Lower lobe of right lung (tissue), 2 donors: ENCODE measurements around the gene GATA5. TPM values are rescaled to one million over a fixed set of nuclear protein-coding genes. Genes with fewer than 3 reads are reported as not detected.

Source experiments
- ATAC-seq, 2 donors: fragments of 200-7000 bp; cut with Tn5 transposase; one replicate each; pipeline ENCODE4 v1.9.1; 2020 to 2022; ENCODE audit warnings: mild to moderate bottlenecking in 2 of 2, moderate library complexity in 2 of 2
- DNase-seq: peaks from one replicate; pipeline ENCODE4 v3.0.0-alpha.2; 2020
- H3K27ac ChIP-seq: fragments of 200-600 bp; one replicate; pipeline ENCODE4 v1.8.0; 2022
- H3K27me3 ChIP-seq: fragments of 200-600 bp; one replicate; pipeline ENCODE4 v1.8.0; 2022; ENCODE audit warnings: low read depth
- H3K36me3 ChIP-seq: fragments of 200-600 bp; one replicate; pipeline ENCODE4 v1.8.0; 2022; ENCODE audit warnings: mild to moderate bottlenecking
- H3K4me1 ChIP-seq: fragments of 200-600 bp; one replicate; pipeline ENCODE4 v1.8.0; 2022
- H3K4me3 ChIP-seq: fragments of 200-600 bp; one replicate; pipeline ENCODE4 v1.8.0; 2022; ENCODE audit warnings: mild to moderate bottlenecking
- H3K9me3 ChIP-seq: fragments of 200-600 bp; one replicate; pipeline ENCODE4 v1.8.0; 2022
- CTCF ChIP-seq: fragments of 200-600 bp; IDR thresholded peaks from one replicate; pipeline ENCODE4 v1.8.0; 2022; ENCODE audit warnings: antibody characterized with exemption, mild to moderate bottlenecking
- intact Hi-C: fragments of 100-400 bp; cut with DNase I; formaldehyde crosslinking; loops from one replicate; pipeline ENCODE4 v1.11.0; 2022
- total RNA-seq: library from RNA; stranded (reverse); fragmentation: NEBNext Ultra II Directional; extraction: Animal tissue kit (Norgen Biotek cat#: 25700); gene quantifications from one replicate; pipeline ENCODE4 v1.2.1, GENCODE V29; 2021
- donor health status: DM: no; HTN: yes; CAD: no; lungs with severe emphysema.

GATA5 gene
- total RNA-seq, 1 donor from 2014 or later, result 1.8 TPM

- Histone ChIP-seq H3K9me3 (no peaks in the 10 kb centered on the region), H3K27me3 (peaks cover 37% of the 10 kb centered on the region), H3K36me3 (no peaks in the 10 kb centered on the region), H3K27ac (no peak overlapping the region), H3K4me1 (peaks cover 9% of the 10 kb centered on the region), H3K4me3 (no peak overlapping the region)
- no peak for ATAC-seq
- intact Hi-C loops, result no loop called here
- DNase-seq, result no peak
- no peak for TF ChIP-seq CTCF
These were observed 14.1 kb upstream of the GATA5 start for GRCh38 chr20:62489932-62490263.

- H3K36me3 ChIP-seq, result no peaks in the 10 kb centered on the region
- TF ChIP-seq CTCF, result no peak
- peaks cover 10% of the 10 kb centered on the region for H3K4me1 ChIP-seq
- no peaks in the 10 kb centered on the region for H3K9me3 ChIP-seq
- no peak overlapping the region for H3K27ac ChIP-seq
- DNase-seq (no peak), ATAC-seq (no peak)
- H3K27me3 ChIP-seq, result peaks cover 42% of the 10 kb centered on the region
- no peak overlapping the region for H3K4me3 ChIP-seq
- intact Hi-C loops, result no loop called here
These were observed 13.6 kb upstream of the GATA5 start for GRCh38 chr20:62489186-62489931.

GRCh38 chr20:62488470-62488869 is 12.7 kb upstream of the GATA5 start:
- H3K36me3 ChIP-seq, result no peaks in the 10 kb centered on the region
- intact Hi-C loops, result no loop called here
- DNase-seq (no peak), ATAC-seq (no peak)
- H3K27me3 ChIP-seq, result peaks cover 51% of the 10 kb centered on the region
- no peak overlapping the region for H3K4me3 ChIP-seq
- H3K9me3 ChIP-seq, result no peaks in the 10 kb centered on the region
- no peak overlapping the region for H3K27ac ChIP-seq
- H3K4me1 ChIP-seq, result peaks cover 10% of the 10 kb centered on the region
- TF ChIP-seq CTCF, result no peak

GRCh38 chr20:62487561-62488354 is 12.0 kb upstream of the GATA5 start:
- no peak overlapping the region for H3K4me3 ChIP-seq
- no peak for ATAC-seq
- H3K27me3 ChIP-seq, result peaks cover 58% of the 10 kb centered on the region
- H3K4me1 ChIP-seq, result peaks cover 13% of the 10 kb centered on the region
- DNase-seq, result no peak
- H3K9me3 ChIP-seq, result no peaks in the 10 kb centered on the region
- H3K27ac ChIP-seq, result no peak overlapping the region
- TF ChIP-seq CTCF, result no peak
- no peaks in the 10 kb centered on the region for H3K36me3 ChIP-seq
- intact Hi-C loops, result no loop called here

GRCh38 chr20:62487118-62487517 is 11.3 kb upstream of the GATA5 start:
- no peak for TF ChIP-seq CTCF
- DNase-seq (no peak), ATAC-seq (no peak)
- Histone ChIP-seq H3K27me3 (peaks cover 65% of the 10 kb centered on the region), H3K4me3 (no peak overlapping the region), H3K36me3 (no peaks in the 10 kb centered on the region), H3K9me3 (no peaks in the 10 kb centered on the region), H3K4me1 (peaks cover 19% of the 10 kb centered on the region), H3K27ac (no peak overlapping the region)
- intact Hi-C loops, result no loop called here
